Activated naive CD4-positive, alpha-beta T cell treated with Interleukin-2 at 50 U/mL for 16 hours (primary cell): Measurements from ENCODE around the gene GPC5.

Source experiments
- DNase-seq: peaks from one replicate; pipeline ENCODE4 v3.0.0-alpha.2; 2020

GPC5 gene

GRCh38 chr13:92297971-92298942 lies 899.8 kb downstream of the GPC5 start:
- DNase-seq, result no peak

GRCh38 chr13:92300651-92301050 lies 902.2 kb downstream of the GPC5 start:
- DNase-seq, result no peak

DNA sequence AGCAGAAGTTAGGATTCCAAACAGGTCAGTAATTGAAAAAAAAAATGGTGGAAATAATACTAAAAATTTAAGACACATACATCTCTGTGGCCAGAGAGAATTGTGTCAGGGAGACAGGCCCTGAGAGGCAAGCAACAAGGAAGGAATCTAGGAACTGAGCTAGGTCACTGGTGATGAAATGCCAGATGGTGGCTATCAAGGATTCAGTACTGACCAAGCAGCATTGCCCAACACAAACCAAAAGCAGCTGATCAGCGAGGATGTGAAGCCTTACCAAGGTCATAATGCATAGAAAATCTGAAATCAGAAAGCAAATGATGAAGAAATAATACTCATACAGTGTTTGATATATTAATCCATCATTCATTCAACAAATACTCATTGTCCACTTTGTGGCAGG lies 905.0 kb downstream of the GPC5 start:
- no peak for DNase-seq

DNA sequence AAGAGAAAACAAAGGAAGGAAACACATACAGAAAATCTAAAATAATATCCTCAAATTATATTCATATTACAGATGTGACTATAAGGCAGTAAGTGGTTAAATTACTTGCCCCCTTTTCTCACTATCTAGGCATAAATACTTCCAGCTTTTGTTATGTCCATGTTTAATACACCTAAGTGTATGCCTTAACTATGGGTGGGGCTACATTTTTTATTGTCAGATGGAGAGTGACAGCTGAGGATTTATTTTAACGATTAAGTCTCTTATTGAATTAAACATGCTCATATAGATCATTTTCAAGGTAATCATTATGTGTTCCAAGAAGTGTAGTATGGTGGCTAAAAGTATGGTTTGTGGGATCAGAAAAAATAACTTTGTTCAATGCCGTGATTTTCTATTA lies 909.3 kb downstream of the GPC5 start:
- no peak for DNase-seq

DNA sequence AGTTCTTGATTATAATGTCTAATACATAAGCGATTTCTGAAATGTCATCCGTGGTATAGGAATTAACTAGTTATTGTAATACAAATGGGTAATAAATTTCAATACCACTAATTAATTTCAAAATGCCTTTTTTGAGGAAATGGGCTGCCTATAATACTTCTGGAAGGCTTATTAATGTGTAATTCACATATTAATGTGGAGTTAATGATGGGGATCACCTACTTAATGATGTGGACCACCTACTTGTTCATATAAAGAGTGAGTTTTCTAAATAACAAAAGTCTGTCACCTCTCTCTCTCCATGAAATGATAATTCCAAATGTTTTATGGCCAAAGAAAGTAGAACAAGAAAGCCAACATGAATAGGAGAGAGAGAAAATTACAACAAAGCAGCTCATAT lies 914.4 kb downstream of the GPC5 start:
- DNase-seq, result no peak

- DNase-seq, result no peak
Observed at GRCh38 chr13:92313382-92313781, 915.0 kb downstream of the GPC5 start.

- no peak for DNase-seq
Observed at GRCh38 chr13:92315265-92315664, 916.8 kb downstream of the GPC5 start.

DNA sequence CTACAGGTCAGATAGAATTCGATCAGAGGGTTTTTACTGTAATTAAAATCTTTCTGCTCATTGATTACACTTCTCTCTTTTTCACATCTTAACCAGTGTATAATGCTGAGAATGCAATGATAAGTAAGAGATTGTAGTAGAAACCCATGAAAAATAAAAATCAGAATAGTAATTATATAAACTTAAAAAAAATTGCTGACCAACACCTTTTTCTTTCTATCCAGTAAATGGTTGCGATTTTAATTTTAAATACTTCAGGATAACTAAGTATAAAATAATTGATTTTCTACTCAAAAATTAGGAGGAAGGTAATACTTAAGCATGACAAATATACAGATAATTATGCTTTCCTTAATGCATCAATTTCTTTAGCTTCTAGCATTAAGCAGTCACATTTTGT lies 917.6 kb downstream of the GPC5 start:
- DNase-seq, result no peak

DNA sequence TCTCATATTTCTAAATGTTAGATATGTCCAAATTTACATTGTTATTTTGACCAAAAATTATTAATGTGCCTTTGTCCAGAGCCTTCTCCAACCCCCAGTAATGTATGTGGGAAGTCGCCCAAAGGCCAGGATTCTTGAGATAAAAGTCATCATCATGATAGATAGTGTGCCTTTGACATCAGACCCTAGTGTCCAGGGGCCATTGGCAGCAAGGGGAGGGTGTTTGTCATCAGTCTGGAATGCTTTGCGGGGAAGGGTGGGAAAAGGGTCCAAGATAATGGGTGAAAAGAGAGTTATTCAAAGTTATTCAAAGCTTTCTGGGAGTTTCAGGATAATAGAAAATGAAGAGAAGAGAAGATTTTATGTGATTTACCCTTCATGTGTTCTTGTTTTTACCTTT lies 918.6 kb downstream of the GPC5 start:
- no peak for DNase-seq

DNA sequence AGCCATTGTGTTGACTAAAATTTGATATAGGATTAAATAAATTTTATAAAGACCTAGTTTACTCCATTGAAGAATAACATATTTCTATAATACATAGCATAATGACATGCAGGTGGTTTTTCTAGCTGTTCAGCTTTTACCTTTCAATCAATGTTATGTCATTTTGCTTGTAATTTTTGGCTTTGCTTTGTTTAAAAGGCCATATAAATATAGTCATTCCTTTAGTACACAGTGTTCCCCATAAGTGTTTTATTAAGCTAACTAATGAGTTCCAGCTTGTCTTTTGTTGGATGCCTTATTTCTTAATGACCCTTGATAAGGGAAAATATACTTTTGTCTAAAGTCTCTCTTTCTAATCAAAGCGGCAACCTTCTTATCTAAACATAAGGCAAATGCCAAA lies 921.9 kb downstream of the GPC5 start:
- no peak for DNase-seq

- DNase-seq, result no peak
Observed at GRCh38 chr13:92321174-92321573, 922.8 kb downstream of the GPC5 start.

DNA sequence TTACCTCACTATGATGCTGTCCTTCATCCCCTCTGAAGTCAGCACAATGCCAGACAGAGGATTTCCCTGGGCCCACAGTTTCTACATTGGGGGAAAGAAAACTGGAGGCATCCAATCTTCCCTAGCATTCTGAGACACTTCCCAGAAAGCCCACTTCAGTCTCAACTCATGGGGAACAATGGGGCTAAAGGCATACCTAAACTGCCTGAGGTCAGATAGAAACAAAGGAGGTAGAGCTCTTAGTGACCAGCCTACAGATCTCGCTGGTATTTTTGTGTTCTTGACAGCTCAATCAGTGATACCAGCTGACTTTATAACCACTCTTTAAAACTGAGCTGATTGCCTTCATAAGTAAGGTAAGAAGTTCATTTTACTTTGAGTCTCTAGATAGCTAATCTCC lies 947.2 kb downstream of the GPC5 start:
- DNase-seq, result no peak

DNA sequence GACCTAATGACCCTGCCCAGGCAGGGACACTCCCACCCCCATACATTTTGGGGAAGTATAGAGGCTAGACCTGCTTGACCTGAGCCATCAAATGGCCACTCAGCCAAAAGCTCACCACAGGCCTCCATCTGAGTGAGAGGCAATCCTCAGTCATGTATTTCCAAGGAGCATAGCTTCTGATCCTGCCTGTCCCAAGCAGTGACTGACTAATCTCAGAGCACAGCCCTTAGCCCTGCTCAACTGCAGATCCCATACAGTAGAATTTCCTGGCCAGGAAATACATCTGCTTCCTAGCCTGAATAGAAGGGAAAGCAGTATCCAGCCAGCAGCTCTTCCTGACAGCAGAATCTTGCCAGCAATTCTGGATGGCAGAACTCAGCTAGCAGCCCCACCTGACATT lies 947.6 kb downstream of the GPC5 start:
- no peak for DNase-seq

GRCh38 chr13:92354583-92354982 lies 956.2 kb downstream of the GPC5 start:
- DNase-seq, result no peak

DNA sequence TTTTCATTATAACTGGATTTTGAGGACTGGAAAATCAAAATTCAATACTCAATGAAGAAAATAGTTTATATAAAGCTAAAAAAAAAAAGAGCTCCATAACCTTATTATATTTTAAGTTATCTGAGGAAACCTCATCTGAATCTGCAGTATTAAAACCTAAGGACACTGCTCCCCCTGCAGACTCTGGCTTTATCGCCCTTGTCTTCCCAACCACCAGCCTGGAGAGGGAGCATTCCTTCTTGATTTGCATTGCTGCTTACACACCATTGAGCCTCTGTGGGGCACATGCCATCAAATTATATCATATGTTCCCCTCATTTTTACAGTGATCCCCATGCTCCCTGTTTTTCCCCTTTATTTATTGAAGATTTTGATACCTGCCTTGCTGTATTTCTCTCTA lies 956.8 kb downstream of the GPC5 start:
- no peak for DNase-seq

DNA sequence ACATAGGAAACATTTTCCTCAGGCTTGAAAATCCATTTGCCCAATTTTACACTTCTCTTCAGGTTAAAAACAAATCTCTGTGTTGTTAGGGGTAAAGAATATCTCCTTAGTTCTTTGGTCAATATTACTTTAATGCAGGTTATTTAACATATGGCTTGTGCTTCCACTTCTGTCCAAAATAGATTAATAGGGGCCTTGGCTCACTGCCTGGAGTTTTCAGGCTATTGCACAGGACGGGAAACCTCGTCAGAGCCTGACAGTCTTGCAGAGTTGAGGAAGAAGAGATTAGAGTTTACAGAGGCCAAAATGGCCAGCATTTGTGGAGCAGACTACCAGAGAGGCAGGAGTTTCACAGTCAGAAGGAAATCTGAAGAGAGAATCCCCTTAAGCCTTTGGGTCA lies 964.3 kb downstream of the GPC5 start:
- DNase-seq, result no peak

DNA sequence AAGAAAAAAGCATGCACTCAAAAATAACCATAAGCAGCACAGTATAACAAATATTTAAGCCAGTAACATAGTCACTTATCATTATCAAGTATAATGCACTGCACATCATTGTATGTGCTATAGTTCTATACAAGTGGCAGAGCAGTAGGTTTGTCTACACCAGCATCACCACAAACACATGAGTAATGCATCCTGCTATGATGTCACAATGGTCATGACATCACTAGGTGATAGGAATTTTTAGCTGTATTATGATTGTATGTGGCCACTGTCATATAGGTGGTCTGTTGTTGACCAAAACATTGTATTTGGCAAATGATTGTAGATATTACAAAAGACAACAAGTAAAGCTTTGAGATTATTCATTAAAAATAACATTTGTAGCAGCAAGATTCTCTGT lies 967.5 kb downstream of the GPC5 start:
- DNase-seq, result no peak

- no peak for DNase-seq
Observed at GRCh38 chr13:92377396-92377795, 979.0 kb downstream of the GPC5 start.

DNA sequence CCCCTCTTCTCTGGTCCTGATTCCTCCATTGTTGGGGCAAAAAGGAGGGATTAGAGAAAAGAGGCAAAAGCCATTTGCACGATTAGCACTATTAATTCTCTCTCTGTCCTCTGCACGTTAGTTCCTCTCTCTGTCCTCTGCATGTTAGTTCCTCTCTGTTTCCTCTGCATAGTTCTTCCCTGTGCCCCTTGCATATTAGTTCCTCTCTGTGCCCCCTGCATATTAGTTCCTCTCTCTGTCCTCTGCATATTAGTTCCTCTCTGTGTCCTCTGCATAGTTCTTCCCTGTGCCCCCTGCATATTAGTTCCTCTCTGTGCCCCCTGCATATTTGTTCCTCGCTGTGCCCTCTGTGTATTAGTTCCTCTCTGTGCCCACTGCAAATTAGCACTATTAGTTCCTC lies 981.0 kb downstream of the GPC5 start:
- no peak for DNase-seq

GRCh38 chr13:92384410-92384809 lies 986.0 kb downstream of the GPC5 start:
- no peak for DNase-seq

GRCh38 chr13:92387245-92387644 lies 988.8 kb downstream of the GPC5 start:
- DNase-seq, result no peak

DNA sequence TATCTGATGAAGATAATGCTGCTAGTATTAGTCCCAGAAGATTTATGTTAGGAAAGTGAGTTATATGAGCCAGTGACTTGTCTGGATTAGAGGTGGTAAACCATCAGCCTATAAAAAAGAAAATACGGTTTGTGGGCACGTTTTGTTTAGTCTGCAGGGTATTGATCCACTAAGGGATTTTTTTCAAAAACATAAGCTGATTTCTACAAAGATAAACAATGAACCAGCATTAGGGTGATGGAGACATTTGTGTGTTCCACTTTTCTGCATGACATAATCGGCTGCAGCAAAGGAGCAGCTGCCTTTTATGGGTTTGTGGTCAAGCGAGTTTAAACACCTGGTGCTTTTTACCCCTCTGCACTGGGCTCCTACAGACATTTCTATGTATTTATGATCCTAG lies 991.8 kb downstream of the GPC5 start:
- DNase-seq, result no peak

DNA sequence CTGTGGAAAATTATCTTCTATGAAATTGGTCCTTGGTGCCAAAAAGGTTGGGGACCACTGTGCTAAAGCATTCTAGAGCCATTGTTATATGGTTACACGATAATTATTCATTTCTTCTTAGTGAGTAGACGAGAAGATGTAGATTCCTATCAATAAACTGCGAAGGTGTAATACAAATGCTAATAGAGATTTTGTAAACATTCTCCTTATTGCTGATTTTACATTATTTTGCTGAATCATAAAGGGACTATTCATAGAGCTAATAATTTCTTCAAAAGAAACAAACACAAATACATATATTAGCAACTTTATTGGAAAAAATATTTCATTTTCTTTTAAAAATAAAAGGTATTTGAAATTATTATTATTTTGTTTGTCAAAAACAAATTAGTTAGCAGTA lies 1005.2 kb downstream of the GPC5 start:
- no peak for DNase-seq

DNA sequence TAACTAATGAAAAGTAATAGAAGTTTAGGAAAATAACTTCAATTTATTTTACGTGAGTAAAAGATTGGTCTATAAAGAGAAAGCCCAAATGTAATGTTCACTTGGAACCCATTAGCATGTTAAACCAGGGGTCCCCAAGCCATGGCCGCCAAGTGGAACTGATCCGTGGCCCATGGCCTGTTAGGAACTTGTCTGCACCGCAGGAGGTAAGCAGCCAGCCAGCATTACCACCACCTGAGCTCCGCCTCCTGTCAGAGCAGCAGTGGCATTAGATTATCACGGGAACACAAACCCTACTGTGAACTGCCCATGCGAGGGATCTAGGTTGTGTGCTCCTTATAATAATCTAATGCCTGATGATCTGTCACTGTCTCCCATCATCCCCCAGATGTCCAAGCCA lies 1009.4 kb downstream of the GPC5 start:
- DNase-seq, result no peak

DNA sequence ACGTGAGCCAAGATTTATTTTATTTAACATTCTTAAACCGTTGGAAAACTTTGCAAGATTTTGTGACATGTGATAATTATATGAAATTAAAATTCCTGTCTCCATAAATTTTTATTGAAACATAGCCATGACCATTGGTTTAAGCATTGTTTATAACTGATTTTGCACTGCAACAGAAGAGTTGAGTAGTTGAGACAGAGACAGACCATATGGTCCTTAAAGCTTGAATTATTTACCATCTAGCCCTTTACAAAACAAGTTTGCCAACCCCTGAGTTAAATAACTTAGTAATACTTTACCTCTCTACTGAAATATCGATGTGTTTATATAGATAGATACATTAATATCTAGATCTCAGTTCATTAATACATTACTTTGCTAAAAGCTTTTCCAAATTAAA lies 1014.1 kb downstream of the GPC5 start:
- DNase-seq, result no peak
